KMS-11 (cell line): ENCODE results near the gene BDH1.
"Not testable (repeated sequence)": the region's sequence is repeated elsewhere in the genome, so short reads cannot be mapped to it uniquely, and the experiment has no call there.

Experiments used
- H2AFZ ChIP-seq: fragments of 200-600 bp; sonication (generic); 2 replicates; pipeline ENCODE4 v1.6.1; 2016; ENCODE audit warnings: antibody characterized with exemption, mixed run types, low read depth
- H3K27ac ChIP-seq: fragments of 200-600 bp; sonication (generic); 2 replicates; pipeline ENCODE4 v1.6.1; 2016; ENCODE audit warnings: mild to moderate bottlenecking, mixed run types
- H3K27me3 ChIP-seq: fragments of 200-600 bp; sonication (generic); 2 replicates; pipeline ENCODE4 v1.6.1; 2017; ENCODE audit warnings: mild to moderate bottlenecking, low read depth, mixed run types, moderate library complexity; ENCODE audit not compliant: insufficient read depth
- H3K36me3 ChIP-seq: fragments of 200-600 bp; sonication (generic); 2 replicates; pipeline ENCODE4 v1.6.1; 2017; ENCODE audit warnings: mild to moderate bottlenecking, mixed run types; ENCODE audit not compliant: insufficient read depth
- H3K4me1 ChIP-seq: fragments of 200-600 bp; sonication (generic); 2 replicates; pipeline ENCODE4 v1.6.1; 2016; ENCODE audit warnings: mild to moderate bottlenecking, low read depth, mixed run types; ENCODE audit not compliant: poor library complexity, severe bottlenecking
- H3K4me2 ChIP-seq: fragments of 200-600 bp; sonication (generic); 2 replicates; pipeline ENCODE4 v1.7.0; 2016; ENCODE audit warnings: mild to moderate bottlenecking, mixed run types
- H3K4me3 ChIP-seq: fragments of 200-600 bp; sonication (generic); IDR thresholded peaks from 2 replicates; pipeline ENCODE4 v1.6.1; 2017; ENCODE audit warnings: low read depth, low read length, mixed read lengths; ENCODE audit not compliant: insufficient read depth
- H3K79me2 ChIP-seq: fragments of 200-600 bp; sonication (generic); 2 replicates; pipeline ENCODE4 v1.6.1; 2016; ENCODE audit warnings: low read depth, mixed run types; ENCODE audit not compliant: insufficient read depth
- H3K9ac ChIP-seq: fragments of 200-600 bp; sonication (generic); 2 replicates; pipeline ENCODE4 v1.6.1; 2016; ENCODE audit warnings: mild to moderate bottlenecking, mixed run types
- H4K20me1 ChIP-seq: fragments of 200-600 bp; sonication (generic); 2 replicates; pipeline ENCODE4 v1.6.1; 2016; ENCODE audit warnings: mild to moderate bottlenecking, mixed run types; ENCODE audit not compliant: insufficient read depth
- TF ChIP-seq, protein P1 (sequence below): fragments of 200-600 bp; sonication (generic); conservative IDR thresholded peaks from 2 replicates; pipeline ENCODE4 v1.6.1; 2017; ENCODE audit warnings: low read depth, mild to moderate bottlenecking, antibody characterized with exemption, low read length, moderate library complexity, mixed read lengths

The BDH1 gene, protein sequence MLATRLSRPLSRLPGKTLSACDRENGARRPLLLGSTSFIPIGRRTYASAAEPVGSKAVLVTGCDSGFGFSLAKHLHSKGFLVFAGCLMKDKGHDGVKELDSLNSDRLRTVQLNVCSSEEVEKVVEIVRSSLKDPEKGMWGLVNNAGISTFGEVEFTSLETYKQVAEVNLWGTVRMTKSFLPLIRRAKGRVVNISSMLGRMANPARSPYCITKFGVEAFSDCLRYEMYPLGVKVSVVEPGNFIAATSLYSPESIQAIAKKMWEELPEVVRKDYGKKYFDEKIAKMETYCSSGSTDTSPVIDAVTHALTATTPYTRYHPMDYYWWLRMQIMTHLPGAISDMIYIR

DNA sequence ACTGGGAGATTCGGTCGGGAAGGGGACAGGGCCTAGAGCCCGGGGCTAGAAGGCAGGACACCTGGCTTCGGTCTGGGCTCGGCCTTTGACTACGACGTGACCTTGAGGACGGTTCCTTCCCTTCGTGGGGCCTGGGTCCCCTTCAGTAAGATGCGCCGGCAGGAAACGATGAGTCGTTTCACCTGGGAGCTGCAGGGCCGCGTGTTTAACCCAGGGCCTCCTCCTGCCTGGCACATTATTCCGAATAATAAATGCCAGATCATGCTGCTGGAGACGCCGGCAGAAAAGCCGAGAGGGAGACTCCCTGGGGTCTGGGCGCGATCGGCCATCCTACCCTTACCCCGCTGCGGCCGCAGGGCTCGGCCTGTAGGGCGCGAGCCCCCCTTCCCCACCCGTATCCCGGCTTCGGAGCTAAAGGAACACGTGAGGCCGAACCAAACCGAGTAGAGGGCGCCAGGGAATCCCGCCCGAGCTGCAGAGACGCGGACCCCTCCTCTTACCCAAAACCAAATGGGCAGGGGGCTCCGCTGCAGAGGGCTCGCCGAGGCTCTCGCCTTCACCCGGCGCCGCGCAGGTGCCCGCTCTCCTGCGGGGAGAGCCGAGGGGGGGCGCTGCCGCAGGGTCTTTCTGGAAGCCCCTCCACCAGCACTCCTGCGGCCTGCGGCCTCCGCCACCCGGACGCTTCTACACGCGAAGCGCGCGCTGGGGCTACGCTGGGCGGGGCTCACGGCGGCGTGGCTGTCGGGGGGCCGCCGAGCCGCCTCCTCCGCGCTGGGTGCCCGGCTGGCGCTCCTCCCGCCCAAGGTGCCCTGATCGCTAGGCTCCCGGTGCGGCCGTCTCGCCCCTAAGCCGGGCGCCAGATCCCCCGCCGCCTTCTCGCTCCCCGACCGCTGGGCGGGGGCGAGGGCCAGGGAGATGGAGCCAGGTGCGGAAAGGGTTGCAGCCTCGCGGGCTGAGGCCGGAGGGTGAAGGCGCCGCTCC is at the start of gene BDH1:
Gene BDH1, minus strand, starts transcription at position 688 of the 981 bp plus-strand sequence. CDS start 9,525 bp downstream, outside the sequence.
- Histone ChIP-seq H3K4me3 (peak within 1 kb of the TSS; percentile 85), H4K20me1 (no peaks in the 10 kb centered on the region), H3K79me2 (peaks cover 9% of the 10 kb centered on the region; the same call in 1 of the 2 replicates), H3K4me1 (peaks cover 6% of the 10 kb centered on the region), H3K36me3 (no peaks in the 10 kb centered on the region), H3K27me3 (no peaks in the 10 kb centered on the region), H2AFZ (peak within 1 kb of the TSS; percentile 96), H3K27ac (peak within 1 kb of the TSS; percentile 92), H3K4me2 (peak within 1 kb of the TSS; percentile 72), H3K9ac (peak within 1 kb of the TSS; percentile 90)
- TF ChIP-seq, protein P1, sequence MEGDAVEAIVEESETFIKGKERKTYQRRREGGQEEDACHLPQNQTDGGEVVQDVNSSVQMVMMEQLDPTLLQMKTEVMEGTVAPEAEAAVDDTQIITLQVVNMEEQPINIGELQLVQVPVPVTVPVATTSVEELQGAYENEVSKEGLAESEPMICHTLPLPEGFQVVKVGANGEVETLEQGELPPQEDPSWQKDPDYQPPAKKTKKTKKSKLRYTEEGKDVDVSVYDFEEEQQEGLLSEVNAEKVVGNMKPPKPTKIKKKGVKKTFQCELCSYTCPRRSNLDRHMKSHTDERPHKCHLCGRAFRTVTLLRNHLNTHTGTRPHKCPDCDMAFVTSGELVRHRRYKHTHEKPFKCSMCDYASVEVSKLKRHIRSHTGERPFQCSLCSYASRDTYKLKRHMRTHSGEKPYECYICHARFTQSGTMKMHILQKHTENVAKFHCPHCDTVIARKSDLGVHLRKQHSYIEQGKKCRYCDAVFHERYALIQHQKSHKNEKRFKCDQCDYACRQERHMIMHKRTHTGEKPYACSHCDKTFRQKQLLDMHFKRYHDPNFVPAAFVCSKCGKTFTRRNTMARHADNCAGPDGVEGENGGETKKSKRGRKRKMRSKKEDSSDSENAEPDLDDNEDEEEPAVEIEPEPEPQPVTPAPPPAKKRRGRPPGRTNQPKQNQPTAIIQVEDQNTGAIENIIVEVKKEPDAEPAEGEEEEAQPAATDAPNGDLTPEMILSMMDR = no peak

DNA sequence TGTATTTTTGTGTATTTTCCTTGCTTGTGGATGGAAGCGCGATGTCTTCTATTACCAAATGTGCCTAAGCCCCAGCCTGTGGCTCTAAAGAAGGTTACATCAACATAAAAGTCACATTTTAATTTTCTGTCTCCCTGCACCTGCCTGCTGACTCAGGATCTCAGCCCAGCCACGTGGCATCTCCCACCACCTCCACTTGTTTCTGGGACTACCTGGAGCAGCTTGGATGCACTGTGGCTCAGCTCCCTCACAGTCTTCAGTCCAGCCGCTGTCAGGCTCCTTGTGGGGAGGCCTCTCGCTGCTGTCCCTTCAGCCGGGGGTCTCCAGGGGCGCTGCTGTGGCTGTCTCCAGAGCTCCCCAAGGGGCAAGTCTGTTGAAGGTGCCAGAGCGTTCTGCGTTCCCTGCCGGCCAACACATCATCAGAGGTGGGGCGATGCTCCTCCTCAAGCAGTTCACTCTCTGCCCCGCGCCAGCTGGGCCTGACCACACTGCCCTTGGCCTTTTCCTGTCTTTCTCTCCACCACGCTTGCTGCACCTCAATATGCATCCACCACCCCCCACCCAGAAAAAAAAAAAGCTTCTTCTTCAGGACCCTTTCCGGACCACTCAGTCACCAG is 47.7 kb upstream of the BDH1 start:
- H3K27ac ChIP-seq = no peak overlapping the region
- H3K27me3 ChIP-seq = no peaks in the 10 kb centered on the region
- no peak overlapping the region for H3K4me3 ChIP-seq
- no peak overlapping the region for H2AFZ ChIP-seq
- no peaks in the 10 kb centered on the region for H3K36me3 ChIP-seq
- no peaks in the 10 kb centered on the region for H4K20me1 ChIP-seq
- H3K4me1 ChIP-seq = no peaks in the 10 kb centered on the region
- no peaks in the 10 kb centered on the region for H3K79me2 ChIP-seq
- TF ChIP-seq, protein P1 = no peak
- H3K9ac ChIP-seq = no peak overlapping the region
- H3K4me2 ChIP-seq = no peak overlapping the region

GRCh38 chr3:197602351-197602750 is 46.6 kb upstream of the BDH1 start:
- H3K4me3 ChIP-seq, H2AFZ ChIP-seq, H3K4me1 ChIP-seq, H3K36me3 ChIP-seq, H3K4me2 ChIP-seq, H3K9ac ChIP-seq, H3K27me3 ChIP-seq, H3K27ac ChIP-seq, H4K20me1 ChIP-seq, H3K79me2 ChIP-seq: not testable (repeated sequence)

GRCh38 chr3:197601566-197601840 is 45.7 kb upstream of the BDH1 start:
- not testable (repeated sequence) for H3K4me3 ChIP-seq, H3K27ac ChIP-seq, H3K4me1 ChIP-seq, H3K79me2 ChIP-seq, H3K4me2 ChIP-seq, H4K20me1 ChIP-seq, H3K27me3 ChIP-seq, H3K36me3 ChIP-seq, H3K9ac ChIP-seq, H2AFZ ChIP-seq

DNA sequence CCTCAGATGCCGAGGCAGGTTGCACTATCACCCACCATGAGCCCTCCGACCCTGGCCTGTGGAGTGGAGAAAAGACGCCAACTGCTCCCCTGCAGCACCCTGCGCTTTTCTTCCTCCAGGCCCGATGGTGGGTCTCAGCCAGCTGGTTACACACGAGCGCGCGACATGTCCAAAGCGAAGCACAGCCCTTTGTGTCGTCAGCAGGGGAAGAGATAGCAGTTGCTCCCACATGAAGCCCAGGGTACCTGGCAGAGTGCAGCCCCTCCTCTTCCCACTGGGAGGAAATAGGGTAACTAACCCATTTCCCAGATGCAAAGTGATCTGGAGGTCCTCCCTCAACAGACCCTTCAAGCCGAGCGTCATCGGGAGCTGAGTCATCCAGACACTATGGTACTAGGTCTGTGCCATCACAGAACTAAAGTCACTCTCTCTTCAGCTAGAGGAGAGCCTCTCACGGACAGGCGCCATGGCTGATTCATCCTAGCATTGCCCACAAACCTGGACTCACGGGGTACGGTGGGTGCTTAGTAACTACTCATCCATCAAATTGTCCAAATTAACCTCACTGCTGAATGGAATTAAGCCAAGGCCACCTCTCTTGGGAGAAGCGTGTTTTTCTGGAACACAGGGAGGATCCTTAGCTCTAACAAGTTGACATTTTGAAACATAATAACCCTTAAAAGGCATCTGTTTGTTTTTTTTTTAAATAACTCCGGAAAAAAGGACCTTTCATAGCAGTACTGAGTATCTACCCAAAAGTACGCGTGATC is 45.2 kb upstream of the BDH1 start:
- TF ChIP-seq, protein P1 = no peak
- H2AFZ ChIP-seq = no peak overlapping the region
- no peaks in the 10 kb centered on the region for H3K4me1 ChIP-seq
- no peaks in the 10 kb centered on the region for H4K20me1 ChIP-seq
- no peak overlapping the region for H3K9ac ChIP-seq
- H3K27ac ChIP-seq = no peak overlapping the region
- H3K4me2 ChIP-seq = no peak overlapping the region
- H3K79me2 ChIP-seq = no peaks in the 10 kb centered on the region
- H3K4me3 ChIP-seq = no peak overlapping the region
- H3K27me3 ChIP-seq = no peaks in the 10 kb centered on the region
- H3K36me3 ChIP-seq = no peaks in the 10 kb centered on the region
